Lower leg skin (tissue), 3 donors: ENCODE data around the gene IL1A.

Experiments
- CTCF ChIP-seq, 3 donors: fragments of 450-650 bp; IDR thresholded peaks; one replicate each; pipeline ENCODE4 v1.5.1; 2016; ENCODE audit warnings: antibody characterized with exemption in 3 of 3, mild to moderate bottlenecking in 3 of 3, moderate library complexity in 2 of 3
- POLR2A ChIP-seq, 2 donors: fragments of 450-650 bp; IDR thresholded peaks; one replicate each; pipeline ENCODE4 v1.6.1; 2016 to 2017; ENCODE audit warnings: antibody characterized with exemption in 2 of 2, mild to moderate bottlenecking in 1 of 2, moderate library complexity in 1 of 2

DNA sequence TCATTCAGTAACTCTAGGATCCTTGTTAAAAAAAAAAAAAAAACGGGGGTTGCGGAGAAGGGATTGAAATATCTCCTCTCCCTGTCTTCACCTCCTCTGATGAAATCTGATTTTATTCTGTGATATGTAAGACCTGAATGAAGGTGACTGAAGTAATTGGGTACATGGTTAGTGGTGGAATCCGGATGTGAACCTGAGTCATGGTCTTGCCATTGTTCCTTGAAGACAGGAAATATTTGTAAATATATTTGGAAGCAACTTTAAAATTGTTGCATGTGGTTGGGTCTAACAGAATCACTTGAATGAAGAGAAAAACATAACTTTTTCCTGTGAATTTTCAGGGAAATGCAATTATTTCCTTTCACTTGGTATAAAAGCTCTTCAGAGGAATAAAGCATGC, 3.0 kb upstream of the IL1A start:
- TF ChIP-seq CTCF (IDR thresholded peaks at IDR 0.05), result no peak
- no peak for TF ChIP-seq POLR2A (IDR thresholded peaks at IDR 0.05)
